Measurements from ENCODE around the gene CCRL2.
A peak's percentile ranks its signal among the peaks of the same experiment; 100 is the strongest.
"Not testable (repeated sequence)": the region's sequence is repeated elsewhere in the genome, so short reads cannot be mapped to it uniquely, and the experiment has no call there.

The CCRL2 gene

DNA sequence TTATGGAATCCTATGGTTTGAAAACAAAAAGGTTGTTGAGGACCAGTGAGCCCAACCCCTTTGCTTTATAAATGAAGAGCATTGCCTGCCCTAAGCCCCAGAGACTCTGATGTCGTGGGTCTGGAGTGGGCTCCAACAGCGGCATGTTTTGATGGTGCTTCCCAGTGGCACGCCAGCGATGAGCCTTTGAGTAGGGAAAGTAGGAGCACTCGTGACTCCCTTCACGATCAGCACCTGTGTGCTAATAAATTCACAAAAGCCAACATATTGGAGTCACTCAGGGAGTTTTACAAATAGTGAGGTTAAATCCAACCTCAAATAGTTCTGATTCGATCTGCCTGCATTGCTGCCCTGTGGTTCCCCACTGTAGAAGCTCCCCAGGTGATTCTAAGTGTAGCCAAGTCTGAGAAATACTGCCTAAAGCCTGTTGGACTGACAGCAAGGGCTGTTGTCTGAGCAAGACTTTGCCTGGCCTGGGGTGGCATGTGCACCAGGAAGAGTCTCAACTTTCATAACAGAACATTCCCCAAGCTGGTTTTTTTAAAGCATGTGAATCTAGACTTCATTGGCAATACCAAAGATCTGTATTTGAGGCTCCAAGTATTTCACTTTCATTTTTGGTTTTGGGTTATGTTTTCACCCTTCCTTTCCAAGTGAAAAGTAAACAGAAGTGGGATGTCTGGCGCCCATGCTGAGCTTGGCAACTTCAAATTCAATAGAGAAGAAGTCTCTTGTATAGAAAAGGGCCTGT, 26.4 kb upstream of the CCRL2 start:
- no peak for DNase-seq

DNA sequence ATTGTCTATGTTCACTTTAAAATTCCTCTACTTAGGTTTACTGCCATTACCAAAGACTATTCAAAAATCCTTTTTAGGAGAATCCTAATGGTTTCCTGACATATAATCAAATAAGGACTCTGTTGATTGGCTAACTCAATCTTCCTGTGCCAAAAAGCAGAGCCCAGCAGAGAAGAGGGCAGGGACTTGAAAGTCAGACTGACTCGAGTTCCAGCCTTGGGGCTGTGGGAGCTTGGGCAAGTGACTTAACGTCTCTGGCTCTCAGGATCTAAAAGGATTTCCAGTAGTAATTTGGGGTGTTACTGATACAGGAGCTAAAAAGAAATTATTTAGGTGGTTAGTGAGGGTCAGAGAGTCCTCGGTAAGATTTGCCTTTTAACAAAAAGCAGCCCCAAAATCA, 25.4 kb upstream of the CCRL2 start:
- DNase-seq, result no peak

DNA sequence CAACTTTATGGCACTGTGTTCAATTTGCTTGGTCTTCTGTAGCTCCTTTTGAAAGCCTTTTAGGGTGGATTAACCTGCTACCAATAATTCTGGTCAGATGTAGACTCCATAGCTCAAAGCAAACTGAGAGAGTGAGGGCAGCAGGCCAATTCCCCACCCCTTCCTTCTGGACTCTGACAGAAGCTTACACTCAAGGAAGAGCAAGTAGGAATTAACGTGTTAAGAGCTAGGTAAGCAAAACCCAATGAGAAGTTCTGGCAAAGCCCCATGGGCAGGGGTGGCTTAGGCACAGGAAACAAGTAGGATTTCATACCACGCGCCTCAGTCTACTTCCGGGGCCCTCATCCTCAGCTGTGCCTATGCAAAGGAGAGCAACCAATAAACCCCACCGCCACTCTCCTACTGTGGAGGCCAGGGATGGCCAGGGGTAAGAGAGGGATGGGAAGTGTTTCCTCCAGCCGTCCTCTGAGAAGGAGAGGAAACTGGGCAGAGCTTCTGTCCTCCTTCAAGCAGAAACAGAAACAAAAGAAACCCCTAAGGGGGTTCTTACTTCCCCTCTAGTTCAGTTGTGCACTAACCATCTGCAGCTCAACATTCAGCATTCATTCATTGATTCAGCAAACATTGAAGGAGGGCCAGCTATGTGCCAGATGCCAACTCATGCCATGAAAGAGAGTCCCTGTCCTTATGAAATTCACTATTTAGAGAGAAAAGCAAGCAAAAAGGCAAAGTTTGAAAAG, 23.7 kb upstream of the CCRL2 start:
- DNase-seq, result no peak

DNA sequence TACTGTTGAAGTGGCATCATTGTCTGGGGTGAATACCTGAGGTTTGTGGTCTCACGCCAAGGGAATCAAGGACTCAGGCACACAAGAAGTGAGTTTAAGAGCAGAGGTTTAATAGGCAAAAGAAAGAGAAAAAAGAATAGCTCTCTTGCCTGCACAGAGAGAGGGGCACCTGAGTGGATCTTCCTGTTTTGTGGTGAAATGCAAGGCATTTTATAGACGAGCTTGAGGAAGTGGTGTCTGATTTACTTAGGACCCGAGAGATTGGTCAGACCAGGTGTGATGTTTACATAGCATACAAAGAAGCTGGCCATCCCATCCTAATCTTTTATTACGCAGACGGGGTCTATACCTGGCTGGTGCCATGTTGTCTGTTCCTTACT, 23.1 kb upstream of the CCRL2 start:
- DNase-seq, result no peak

DNA sequence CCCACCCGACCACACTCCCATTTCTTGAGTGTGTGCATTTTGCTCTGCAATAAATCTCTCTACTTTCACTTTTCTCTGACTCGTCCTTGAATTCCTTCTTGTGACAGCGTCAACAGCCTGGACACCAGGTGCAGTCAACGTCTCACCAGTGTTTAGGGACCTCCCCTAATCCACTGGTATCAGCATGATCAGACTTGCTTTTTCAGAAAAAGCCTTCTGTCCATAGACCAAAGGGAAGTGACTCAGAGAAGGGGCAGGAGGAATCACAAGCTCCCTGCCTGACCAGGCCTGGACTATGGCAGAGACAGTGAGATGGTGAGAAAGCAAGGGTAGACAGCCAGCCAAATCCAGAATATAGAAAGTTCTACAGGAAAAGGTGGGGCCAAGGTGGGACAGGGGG, 20.9 kb upstream of the CCRL2 start:
- peak; percentile 46 for DNase-seq

DNA sequence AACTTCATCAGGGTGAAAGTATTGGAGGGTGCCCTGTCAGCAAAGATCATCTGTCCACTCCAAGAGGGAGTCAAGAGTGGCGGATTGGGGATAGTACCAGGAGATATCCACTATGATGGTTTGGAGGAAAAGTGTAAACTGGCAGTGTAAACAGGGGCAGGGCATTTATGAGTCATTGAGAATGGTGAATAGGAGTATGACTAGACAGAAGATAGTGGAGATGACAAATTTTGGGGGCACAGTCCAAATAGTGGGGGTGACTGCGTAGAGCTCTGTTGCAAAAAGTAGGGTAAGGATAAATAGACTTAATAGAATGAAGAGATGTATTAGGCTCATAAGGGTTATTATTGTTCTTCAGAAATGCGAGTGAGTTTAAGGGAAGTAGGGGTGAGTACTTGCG, 18.2 kb upstream of the CCRL2 start:
- not testable (repeated sequence) for DNase-seq

DNA sequence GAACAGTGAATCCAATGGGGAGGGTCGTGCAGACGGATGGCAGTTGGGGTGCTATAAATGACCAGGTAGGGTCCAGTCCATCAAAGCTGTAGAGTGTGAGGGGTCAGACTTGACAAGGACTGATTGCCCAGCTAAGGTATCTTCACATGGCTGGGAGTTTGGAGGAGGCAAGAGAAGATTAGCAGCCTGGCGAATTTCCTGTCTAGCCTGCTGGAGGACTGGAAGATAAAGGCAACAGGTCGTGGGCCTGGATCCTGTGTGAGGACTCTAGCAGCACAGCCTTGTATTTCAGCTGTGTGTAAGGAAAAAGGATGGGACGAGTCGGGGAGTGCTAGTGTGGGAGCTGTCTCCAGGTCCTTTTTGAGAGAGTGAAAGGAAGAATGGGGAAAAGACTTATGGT, 17.8 kb upstream of the CCRL2 start:
- DNase-seq, result no peak

DNA sequence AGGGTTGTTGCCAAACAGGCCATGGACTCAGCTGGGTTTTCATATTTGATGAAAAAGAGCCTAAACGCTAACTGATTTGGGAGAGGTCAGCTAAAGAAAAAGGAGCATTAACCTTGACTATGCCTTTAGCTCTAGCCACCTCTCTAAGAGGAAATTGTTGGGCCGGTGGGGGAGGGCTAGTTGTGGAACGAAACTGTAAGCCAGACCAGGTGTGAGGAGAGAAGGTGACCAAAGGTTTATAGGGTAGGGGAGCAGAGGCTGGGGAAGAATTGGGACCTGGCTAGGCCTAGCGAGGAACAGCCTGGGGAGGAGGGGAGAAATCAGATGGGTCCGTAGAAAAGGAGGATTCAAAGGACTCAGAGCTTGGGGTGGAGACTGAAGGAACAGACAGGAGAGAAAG, 15.5 kb upstream of the CCRL2 start:
- DNase-seq, result not testable (repeated sequence)

DNA sequence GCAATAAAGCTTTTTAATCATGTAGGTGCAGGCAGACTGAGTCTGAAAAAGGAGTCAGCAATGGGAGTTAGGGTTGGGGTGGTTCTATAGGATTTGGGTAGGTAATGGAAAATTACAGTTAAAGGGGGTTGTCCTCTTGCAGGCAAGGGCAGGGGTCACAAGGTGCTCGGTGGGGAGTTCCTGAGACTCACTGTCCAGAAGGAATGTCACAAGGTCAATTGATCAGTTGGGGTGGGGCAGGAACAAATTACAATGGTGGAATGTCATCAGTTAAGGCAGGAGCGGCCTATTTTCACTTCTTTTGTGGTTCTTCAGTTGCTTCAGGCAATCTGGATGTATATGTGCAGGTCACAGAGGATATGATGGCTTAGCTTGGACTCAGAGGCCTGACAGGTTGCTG, 14.0 kb upstream of the CCRL2 start:
- DNase-seq, result no peak

DNA sequence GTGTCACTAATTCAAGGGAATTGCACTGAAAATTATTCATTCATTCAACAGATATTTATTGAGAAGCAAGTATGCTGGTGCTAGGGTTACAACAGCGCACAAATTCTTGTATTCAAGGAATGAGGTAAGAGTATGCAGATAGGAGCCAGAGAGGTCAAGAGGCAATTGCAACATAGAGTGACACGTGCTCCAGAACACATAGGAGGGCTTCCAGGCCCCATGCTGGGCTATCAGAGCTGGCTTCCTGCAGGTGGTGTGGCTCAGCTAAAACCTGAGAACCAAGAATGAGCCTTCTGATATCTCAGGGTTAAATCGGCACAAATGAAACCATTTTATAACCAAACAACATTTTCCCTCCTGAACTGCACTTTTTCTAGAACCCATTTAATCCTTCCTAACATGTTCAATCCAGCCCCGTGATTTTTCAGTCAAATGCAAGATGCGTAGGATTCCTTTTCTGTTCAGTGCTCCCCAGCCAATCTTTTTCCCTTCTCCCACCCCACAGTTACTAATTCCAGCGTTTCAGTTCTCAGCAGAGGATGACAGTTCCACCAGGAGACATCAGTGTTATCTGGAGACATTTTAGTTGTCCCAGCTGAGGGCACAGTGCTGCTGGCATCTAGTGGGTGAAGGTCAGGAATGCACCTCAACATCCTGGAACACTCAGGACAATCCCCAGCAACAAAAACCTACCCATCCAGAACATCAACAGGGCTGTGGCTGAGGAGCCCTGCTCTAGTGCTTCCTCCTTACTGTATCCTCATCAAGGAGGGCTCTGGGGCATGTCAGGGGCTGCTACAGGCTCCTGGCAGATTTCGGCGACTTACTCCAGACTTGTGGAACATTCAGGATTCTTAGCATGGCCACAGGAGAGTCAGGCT, 13.3 kb upstream of the CCRL2 start:
- DNase-seq, result no peak

DNA sequence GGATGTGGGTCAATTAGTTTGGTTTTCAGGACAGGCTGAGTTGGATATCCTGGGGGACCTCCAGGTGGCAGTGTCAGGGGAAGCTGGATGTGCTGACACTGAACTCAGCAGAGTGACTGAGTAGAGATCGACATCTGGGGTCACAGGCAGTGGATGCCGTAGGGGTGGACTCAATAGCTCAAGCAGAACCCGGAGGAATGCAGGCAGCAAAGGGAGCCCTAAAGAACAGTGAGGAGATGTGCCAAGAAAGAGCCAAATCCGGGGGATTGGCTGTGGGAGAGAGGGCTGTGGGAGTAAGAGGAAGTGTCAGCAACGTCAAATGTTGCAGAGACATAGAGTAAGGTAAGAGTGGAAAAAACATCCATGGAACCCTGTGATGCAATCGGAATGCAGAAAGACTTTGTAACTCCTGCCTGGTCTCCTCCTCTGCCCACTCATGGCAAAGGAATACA, 11.8 kb upstream of the CCRL2 start:
- peak; percentile 34 for DNase-seq

DNA sequence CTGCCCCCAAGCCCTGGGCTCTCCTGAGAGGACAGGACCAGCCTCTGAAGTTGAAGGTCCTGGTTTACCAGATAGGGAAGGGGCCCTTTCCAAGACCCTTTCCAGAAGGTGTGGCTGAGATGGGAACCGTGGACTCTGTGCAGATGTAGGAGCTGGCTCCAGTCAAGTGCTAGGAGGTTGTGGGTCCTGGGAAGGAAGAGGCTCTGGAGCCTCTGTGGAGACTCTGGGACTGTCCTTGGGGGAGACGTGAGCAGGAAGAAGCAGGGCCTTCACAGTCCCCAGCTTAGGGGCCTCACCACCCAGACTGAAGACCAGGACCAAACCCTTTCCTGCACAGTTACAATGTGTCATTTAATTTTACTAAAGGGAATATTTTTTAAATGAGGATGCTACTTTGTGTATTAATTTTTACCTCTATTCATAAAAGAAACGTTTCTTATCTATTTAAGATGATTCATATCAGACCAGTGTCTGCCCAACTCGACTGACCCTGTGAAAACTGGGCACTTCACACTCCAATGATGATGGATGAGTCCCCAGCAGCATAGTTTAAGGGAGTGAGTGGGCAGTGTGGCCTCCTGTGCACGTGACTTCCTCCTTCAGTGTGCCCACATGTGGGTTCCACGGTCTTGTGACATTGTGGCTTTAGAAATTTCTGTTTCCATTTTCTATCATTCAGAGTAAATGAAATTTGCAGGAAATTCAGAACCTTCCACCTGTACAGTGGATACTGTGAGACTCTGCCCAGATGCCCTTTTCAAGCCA, 11.1 kb upstream of the CCRL2 start:
- peak; percentile 25 for DNase-seq

DNA sequence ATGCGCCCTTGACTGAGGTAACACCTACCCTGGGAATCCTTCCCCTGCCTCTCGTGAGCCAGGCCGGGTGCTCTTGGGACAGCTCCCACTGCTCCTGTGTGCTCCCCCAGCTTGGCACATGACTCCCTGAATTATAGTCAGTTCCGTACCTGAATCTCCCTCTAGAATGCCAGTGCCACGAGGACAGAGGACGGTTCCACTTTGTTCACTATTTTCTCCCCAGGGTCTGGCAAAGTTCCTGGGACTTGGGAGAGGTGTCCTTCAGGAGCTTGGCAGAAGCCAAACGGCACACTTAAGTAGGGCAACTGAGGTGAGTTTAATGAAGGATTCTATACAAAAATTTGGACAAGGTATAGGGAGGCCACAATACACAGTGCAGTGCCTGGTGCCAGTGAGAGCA, 9.9 kb upstream of the CCRL2 start:
- no peak for DNase-seq

DNA sequence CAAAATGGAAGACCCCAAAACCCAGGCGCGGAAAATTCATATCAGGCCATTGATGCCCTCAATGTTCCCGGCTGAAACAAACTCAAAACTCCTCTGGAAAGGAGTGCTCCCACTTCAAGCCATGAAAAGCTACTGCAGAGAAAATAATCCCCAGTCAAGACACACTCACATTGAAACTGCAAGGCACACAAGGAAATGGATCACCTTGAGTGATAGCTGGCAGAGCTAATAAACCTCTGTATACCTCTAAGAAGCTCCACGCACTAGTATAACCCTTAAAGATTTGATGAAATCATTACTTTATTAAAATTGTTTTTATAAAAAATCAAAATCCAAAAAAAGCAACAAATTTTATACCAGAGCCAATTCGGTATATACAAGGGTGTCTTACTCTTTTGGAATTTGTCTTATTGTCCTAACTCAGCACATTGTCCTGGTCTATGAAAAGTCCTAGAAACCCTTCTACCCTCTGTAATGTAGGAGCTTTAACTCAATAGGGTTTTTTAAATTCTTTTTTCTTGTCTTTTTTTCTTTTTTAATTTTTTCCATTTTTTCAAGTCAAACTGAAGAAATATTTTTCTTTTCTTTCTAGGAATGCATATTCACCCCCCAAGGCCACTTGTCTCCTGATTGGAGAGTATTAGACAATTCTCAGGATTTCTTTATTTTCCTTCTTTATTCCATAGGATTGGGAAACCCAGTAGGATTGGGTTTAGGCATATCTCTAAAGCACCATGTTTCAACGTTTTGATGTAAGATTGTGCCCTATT, 8.7 kb upstream of the CCRL2 start:
- no peak for DNase-seq

DNA sequence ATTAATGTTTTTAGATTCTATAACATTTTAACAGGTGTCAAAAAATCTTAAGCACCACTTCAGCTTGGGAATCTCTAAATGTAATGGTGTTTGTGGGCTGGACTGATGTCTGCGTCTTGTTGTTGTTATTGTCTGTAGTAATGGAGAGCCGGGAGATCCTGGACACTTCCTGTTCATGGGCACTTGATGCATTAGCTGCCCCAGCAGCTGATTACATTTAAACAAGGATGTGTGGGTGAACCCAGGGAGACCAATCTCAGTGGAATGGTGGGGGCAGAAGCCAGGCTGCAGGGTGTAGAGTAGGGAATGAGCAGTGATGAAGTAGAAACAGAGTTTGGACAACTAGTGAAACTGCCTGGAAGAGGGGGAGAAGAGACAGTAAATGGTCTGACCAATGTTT, 8.0 kb upstream of the CCRL2 start:
- no peak for DNase-seq

DNA sequence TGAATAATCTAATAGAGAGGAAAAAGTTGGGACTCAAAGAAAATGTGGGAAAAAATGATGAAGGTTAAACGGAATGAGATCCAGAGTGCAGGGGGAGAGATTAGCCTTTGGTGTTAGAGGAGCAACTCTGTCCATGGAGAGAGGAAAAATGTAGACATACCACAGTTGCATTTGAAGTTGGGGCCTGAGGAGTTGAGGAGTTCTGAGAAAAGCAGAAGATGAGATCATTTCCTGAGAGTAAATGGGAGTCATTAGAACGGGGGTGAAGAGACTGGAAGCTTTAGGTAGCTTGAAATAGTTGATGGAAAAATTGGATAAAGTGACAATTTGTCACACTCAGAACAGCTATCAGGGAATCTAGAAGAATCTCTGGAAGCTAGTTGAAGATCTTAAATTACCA, 7.5 kb upstream of the CCRL2 start:
- no peak for DNase-seq

DNA sequence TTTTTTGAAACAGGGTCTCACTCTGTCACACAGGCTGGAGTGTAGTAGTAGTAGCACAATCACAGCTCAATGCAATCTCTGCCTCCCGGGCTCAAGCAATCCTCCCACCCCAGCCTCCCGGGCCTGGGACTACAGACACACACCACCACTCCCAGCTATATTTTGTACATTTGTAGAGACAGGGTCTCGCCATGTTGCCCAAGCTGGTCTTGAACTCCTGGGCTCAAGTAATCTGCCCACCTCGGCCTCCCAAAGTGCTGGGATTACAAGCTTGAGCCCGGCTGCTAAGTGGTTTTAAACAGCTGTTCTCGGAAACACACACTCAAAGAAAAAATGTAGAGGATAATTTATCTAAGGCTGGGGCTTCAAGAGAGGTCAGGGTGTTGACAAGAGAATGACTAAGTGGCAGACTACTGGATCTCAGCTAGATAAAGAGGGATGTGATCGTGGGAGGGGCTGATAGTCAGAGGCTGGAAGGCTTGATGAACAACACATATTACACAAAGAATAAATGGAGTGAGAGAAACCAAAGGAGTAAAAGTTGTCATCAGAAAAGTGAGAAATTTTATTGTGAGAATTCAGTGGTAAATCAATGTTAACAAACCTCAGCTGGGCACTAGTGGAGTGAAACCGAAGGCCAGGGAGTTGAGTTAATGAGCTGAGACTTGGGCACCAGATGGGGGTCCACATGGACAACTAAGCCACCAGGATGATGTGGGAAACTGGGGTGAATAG, 6.9 kb upstream of the CCRL2 start:
- peak; percentile 79 for DNase-seq

DNA sequence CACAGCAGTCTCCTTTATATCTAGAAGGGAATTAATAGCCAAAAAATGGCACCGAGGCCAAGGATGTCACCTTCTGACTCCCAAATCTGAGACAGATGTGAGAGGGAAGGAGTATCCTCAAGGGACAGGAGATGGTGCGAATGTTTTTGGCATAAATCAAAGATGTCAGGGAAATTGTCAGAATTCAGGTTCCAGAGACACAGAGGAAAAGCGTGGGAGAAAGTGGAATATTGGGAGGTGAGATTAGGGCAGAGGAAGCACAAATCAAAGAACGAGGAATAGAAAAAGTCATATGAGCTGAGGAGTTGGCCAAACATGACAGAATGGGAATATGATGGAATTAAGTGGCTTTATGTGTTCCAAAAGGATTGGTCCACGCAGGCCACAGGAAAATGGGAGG, 6.2 kb upstream of the CCRL2 start:
- no peak for DNase-seq

DNA sequence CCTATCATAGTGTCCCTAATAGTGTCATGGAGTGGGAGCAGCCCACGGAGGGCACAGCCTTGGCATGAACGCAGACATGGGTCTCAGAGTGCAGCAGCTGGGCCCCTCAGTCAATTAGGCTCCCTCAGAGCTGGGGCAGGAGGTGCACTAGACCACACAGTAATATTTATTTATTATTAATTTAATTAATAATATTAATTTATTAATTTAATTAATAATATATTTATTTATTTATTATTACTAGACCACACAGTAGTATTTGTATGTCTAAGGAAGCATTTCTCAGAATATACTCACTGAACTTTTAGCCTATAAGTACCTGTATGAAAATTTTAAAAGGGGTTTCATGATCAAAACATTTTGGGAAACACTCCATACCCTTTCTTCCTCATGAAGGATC, 5.5 kb upstream of the CCRL2 start:
- DNase-seq, result no peak

DNA sequence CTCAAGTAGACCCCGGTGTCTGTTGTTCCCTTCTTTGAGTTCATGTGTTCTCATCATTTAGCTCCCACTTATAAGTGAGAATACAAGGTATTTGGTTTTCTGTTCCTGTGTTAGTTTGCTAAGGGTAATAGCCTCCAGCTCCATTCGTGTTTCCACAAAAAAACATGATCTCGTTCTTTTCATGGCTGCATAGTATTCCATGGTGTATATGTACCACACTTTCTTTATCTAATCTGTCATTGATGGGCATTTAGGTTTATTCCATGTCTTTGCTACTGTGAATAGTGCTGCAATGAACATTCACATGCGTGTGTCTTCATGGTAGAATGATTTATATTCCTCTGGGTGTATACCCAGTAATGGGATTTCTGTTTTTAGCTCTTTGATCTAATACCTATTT, 4.2 kb upstream of the CCRL2 start:
- DNase-seq, result not testable (repeated sequence)

DNA sequence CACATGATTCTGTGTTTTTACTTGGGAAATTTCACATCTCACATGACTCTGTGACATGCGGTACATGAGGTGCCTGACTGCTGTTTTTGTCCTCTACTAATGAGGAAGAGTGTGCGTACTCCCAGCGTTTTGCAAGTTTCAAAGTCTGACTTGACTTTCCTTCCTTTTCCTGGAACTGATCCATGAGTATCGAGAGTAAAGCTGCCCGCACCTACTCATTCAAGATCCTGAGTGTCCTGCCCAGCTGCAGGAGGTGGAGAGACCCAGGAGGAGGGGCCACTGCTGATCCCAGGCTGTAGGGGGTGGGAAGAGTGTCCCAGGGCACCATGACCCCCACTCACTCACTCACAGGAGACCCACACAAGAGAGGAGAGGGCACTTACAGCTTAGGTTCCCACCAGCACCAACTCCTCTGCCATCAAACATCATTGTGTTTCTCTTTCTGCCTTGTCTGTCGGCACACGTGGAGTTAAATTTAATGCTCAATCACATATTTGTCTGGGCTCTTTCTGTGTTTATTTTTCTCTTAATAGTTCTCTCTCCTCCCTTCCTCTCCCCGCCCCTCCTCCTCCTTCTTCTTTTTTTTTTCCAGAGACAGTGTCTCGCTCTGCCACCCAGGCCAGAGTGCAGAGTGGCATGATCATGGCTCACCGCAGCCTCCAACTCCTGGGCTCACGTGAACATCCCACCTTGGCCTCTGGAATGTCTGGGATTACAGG, 1.6 kb upstream of the CCRL2 start:
- DNase-seq, result no peak

Measured in hematopoietic multipotent progenitor cell treated with erythropoietin and hydrocortisone succinate and interleukin-3 and kit ligand, for 8 days (in vitro differentiated cells).